DMS79 treated with DMSO at 0.1 percent for 48 hours (cell line): Measurements from ENCODE around the gene MRRF.

Experiments
- DNase-seq: peaks from one replicate; lab custom pipeline; 2025; lab: John Stamatoyannopoulos, UW

MRRF gene, protein sequence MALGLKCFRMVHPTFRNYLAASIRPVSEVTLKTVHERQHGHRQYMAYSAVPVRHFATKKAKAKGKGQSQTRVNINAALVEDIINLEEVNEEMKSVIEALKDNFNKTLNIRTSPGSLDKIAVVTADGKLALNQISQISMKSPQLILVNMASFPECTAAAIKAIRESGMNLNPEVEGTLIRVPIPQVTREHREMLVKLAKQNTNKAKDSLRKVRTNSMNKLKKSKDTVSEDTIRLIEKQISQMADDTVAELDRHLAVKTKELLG

DNA sequence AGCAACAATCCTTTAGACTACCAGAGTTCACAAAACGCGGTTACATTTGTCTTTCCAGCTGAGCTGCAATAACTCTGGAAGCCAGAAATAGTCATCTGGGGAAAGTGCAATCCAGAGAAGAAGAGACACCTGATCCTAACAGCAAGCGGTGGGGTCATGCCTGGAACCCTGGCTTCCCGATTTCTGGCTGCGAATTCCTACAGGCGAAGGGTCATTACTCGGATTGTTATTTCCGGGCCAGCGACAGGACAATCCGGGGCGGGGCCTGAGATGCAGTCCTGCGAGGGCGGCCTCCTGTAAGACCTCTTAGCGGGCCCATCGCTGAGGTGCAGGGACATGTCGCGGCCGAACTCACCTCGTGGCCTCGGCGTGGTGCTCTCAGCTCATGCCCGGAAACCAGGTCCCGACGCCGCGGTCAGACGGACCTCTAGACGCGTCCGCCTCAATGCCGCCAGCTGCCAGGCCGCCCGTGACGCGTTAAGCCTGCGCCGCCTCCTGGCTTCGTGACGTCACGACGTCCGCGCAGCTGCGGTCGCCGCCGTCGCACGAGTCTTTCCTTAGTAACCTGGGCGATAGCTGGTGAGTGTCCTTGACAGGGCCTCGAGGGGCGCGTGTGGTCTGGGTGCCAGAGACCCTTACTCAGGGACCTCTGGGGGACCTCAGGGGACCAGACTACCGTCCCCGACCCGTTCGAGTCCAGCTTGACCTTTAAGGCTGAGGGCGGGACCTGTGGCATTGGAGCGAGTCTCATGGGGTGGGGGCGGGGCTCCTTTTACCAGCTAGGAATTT lies at the start of gene MRRF, which contains the start of gene RBM18:
Gene MRRF, plus strand, starts transcription at position 523 of the 789 bp plus-strand sequence. CDS start 6,010 bp downstream, outside the sequence.
Gene RBM18, minus strand, starts transcription at position 481 of the 789 bp plus-strand sequence. CDS start 3,348 bp downstream, outside the sequence.
- peak; percentile 80 for DNase-seq

DNA sequence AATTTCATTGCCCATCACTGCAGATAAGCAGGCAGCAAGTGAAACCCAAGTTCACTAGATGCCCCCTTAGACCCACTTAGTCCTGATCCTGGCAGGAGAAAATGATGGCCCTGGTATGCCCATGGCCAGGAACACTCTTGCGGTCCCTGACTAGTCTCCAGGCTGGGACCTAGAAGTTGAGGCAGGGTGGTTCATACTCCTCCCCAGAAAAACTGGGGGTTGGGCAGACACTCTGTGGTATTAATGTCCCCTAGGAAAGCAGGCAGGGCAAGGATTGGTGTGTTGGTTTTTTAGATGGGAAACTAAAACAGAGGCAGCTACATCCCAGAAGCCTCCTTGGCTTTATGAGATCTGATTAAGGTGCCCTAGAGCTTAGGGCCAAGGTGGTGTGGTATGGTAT lies 49.0 kb upstream of the MRRF start:
- no peak for DNase-seq

DNA sequence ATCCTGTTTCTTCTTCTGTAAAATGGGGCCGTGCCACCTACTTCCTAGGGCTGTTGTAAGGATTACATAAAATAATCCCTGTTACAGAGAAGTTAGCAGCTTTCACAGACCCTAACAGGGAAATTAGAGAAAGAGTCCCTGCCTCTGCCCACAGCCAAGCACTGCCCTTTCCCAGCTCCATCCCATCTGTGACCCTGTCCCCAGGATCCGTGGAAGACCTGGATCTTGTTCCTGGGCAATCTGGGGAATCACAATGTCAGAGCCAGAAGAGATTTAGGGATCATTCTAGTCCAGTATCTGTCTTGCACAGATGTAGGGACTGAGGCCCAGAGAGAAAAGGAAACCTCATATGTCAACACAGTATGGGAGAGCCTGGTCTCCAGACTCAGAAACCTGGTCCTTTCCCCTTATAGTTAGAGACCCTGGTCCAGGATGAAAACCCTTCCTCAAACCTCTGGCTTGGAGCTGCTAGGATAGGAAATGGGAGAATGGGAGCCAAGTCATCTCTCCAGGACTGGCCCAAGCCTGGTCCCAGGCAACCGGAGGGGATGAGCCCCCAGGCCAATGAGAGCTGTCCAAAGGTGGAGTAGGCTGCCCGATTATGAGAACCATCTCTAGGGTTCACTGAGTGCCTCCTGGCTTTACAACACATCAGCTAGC lies 48.4 kb upstream of the MRRF start:
- no peak for DNase-seq

DNA sequence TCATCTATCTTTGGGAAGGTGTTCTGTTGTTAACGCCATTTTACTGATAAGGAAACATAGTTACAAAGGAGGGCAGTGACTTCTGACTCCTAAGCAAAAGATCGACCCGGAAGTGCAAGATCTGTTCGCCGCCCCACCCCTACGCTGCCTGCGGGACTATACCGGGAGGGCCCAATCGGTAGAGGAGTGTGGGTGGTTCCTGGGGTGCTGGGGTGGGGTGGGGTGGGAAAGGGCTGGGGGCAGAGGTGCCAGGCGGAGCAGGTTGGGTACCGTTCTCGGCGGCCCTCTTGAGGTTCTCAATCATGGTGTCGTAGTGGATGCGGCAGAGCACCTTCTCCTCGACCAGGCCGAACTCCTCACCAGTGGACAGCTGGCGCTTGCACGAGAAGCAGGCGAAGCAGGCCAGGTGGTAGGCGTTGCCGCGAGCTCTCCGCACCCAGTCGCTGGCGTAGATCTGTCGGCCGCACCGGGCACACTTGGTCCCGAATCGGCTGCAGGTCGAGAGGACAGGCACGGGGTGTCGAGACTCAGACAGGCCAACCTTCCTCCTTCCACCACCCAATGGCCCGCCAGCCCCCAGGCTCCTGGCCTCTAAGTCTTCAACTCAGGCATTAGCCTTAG lies 47.8 kb upstream of the MRRF start:
- DNase-seq: no peak

DNA sequence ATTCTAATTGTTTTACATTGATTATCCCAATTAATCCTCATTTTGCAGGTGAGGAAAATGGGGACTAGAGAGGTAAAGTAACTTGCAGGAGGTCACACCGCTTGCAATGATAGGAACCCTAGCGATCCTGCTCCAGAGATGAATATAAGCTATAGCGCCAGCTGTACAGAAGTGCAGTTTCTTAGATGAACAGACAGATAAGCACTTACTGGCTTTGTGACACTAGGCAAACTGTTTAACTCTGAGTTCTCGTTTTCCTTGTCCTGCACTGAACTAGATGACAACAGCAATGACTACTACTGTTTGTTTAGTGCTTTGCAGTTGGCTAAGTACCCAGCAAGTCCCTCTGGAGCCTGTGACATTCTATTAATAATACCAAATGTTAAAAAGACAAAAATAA lies 47.0 kb upstream of the MRRF start:
- no peak for DNase-seq

DNA sequence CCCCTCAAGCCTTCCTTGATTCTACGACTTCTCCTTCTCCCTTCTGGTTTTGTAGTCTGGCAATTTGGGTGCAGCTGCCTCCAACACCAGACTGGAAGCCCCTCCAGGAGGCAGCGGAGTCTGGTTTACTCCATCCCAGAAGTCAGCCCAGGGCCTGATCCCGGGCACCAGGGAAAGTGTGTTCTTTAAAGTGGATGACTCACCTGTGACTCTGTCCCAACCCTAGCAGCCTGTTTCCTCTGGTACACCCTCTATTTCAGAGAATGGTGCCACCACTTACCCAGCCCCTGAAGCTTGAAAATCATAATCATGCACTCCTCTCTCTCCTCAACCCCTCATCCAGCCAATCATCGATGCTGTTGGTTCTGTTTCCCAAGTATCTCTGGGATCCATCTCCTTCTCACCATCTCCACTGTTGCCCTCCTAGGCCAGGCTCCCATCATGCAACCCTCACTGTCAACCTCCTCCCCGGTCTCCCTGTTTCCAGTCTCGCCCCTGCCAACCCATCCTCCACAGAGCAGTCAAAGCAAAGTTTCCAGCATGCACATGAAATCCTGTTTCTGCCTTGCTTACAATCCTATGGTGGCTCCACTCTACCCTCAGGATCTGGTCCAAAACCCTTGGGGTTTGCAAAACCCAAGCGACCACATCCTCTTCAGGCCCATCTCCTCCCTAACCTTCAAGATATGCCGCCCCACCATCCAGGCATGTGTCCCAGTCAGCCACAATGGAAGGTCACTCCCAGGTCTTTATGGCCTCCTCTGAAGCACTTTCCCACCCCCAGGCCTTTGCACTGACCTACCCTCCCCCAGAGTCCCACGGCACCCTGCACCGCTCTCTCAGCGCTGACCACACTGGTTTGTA lies 46.4 kb upstream of the MRRF start:
- DNase-seq: no peak

DNA sequence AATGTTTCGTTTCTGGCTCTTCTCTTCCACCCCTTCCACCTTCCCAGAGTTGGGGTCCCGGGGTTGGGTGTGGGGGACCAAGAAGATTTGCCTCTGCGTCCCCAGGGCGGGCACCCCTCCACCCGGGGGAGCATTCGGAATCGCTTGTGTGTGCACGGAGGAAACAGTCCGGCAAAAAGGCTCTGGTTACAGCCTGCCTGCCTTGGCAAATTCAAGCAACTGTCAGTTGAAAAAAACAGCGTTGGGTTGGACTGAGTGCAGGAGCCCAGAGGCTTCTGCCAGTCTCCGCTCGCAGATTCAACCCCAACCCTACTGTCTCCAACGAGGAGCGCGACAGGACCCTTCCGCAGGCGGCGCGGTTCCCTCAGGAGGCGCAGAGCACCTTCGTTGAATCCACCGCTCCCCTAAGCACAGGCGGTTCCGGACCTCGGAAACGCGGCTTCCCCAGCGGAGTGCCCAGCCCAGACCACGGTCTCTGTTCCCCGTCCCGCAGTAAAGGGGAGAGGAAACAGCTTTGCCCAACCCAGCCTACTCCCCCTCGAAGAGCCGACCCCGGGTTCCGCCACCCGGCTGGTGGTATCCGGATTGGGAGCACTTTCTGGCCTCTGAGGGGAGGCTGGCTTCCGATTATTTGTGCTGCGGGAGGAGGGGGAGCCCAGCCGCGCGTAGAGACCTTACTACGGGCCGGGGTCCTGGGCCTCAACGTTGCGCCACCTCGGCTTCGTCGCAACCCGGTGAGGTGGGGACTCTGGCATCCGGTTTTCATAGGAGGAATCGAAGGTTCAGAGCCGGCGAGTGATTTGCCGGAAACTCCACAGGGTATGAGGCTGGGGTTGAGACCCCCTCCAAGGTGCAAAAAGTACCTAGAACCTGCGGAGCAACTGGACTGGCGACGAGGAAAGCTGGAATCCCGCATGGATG lies 45.5 kb upstream of the MRRF start:
- no peak for DNase-seq

DNA sequence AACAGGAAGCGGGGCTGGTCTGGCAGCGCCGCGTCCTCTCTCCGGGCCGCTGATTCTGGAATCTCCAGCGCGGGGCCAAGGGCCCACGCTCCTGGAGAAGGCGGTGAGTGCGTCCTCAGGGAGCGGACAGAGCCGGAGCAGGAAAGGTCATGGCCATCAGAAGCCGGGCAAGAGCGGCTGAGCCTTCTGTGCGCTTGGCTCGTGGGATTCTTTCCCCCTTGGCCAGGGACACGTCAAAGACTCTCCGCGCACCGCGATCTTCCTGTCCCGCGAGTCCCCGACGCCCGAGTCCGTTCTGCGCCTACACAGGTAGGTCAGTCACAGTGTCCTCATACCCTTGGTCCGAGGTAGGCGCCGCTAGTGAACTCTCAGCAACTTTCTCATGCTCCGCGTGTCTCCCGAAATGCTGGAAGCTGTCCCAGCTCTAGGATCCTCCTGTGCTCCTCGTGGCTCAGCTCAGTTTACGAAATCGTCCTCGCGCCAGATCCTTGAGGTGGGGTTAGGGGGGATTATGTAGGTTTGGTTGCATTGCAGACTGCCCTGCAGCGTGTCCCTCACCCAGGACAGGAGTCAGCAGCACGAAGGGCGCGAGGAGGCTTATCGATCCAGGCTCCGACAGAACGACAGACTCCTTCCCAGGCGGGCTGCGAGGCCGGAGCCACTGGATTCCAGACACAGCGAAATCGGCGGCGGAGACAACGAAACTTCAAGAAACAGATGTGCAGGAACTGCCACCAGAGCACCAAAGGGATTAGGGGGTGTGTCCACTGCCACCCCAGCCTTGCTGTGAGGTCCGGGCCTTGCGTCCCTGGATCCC lies 44.6 kb upstream of the MRRF start:
- no peak for DNase-seq

DNA sequence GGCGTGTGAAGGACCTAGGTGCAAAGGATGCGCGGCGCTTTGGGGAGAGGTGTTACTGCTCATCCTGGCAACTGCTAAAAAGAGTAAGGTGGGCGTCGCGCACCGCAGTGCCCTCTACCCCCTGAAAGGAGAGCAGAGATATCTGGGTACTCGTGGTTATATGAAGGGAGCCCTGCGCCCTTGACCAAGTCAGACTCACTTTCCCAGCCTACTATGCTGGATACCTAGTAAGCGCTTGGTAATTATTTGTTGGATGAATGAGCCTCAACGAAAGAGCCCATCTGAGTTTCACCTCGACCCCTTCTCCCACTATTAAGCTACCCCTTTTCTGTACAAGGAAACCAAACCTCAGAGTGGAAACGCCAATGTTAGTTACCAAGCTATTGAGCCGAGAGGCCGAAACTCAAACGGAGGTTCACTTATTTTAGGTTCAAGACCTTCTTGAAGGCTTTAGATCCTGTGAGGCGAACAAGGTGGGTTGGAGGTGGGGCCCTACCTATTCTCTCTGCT lies 44.0 kb upstream of the MRRF start:
- DNase-seq: no peak

DNA sequence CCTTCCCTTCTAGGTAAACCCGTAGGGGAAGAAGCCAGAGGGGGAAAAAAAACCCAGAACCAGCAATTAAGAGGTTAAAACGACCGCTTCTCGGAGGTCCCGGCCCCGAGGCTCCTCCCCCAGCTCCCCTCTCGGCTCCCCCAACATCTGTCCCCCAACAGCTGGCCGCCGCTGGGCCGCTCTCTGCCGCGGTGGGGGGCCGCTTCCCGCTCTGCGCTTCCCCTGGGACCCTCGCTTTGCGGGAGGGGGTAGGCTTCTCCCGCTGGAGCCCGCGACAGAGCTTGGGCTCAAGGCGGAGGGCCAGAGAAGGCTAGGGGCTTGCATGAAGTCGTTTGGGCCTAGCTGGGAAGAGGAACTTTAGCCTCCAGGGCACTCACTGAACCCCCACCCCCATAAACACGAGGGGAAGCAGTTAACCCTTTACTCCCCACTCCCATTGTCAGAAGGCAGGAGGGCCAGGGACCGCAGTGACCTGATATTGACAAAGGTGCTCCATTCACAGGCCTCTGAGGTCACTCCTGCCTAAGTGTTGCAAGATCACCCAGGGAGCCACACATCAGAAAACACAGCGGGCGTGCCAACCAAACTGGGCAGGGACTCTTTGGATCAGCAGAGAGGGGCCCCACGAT lies 43.4 kb upstream of the MRRF start:
- no peak for DNase-seq

DNA sequence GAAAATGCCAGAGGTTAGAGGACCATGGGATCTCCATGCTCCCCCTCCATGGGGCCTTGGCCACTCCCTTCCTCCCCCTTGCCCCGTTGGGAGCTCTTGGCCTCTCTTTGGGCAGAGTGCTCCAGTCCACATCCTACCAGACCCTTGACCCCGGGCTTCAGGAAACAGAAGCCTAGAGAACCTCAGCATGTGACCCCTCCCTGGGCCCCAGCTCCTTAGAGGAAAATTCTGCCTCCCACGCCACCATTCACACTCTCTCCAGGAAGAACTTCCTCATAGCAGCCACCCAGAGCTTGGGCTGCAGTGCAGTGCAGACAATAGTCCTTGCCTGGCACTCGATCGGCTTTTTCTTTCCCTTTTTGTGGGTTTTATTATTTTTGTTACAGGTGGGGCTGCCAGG lies 41.9 kb upstream of the MRRF start:
- no peak for DNase-seq

DNA sequence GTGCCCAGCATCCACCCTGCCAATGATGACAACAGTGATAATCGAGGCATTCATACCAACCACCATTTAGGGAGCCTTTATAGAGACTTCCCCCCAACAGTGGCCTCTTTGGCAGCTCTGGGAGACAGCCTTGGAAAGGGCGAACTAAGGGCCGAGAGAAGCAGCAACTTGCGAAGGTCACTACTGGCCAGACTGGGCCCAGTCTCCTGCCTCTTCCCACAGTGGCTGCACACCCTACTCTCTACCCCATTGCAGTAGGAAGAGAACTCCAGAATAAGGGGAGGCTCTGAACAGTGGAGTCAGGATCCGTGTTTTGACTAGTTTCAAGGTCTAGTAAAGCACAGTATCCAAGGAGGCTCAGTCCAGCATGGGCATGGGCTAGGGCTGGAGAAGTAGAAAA lies 41.2 kb upstream of the MRRF start:
- DNase-seq: no peak

DNA sequence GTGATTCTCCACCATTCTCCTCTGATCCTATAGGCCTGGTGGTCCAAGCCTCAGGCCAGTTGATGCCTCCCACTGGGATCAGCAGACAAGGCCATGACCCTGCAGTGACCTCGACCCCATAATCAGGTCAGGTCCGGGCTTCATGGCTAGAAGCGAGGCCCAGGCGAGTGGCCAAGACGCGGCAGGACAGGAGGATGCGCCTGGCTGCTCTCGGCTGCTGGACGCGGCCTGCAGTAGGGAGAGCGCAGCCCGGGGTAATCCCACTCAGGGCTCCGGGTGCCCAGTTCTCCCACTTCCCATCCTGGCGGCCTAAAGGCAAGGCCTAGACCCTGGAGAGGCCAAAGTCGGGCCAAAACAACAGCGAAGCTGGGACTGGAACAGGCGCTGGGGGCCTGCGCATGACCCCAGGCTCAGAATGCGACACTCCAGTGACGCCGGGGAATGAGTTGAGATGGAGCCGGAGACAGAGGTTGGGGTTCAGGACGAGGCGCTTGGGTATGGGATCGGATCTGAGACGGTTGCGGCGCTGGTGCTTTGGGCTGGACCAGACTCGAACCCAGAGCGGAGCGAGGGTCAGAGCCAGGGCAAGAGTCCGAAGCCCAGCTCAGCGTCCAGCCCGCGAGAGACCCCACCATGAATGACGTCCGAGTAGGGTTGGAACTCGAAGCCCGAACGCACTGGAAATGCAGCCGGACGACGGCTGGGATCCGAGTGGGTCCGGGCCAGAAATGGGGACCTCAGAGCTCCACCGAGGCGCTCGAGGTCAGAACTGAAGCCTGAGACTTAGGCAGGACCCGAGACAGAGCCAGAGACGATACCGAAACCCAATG lies 39.2 kb upstream of the MRRF start:
- DNase-seq: no peak

DNA sequence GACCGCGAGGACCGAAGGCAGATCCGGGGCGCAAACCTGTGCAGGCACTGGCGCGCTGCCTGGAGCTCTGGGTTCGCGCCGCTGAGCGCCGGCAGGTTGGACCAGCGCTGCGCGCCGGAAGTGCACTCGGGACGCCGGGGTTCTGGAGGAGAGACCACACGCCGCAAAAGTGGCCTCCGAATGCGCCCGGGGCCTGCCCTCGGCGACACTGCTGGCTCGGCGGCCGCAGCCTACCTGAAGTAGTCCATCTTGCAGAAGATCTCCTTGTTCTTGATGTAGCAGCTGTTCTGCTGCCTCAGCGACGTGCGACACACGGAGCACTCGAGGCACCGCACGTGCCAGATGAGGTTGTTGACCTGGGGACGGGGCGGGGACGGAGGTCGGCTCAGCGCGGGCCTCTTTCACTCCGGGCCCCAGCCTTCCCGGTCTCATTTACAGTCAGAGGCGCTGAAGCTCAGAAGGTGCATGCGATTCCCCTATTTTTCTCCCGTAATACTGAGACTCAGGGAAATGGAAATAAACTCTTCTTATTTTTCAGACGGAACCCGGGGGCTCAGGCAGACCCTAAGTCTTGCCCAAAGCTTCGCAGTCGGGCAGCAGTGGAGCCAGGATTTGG lies 38.4 kb upstream of the MRRF start:
- DNase-seq: no peak

DNA sequence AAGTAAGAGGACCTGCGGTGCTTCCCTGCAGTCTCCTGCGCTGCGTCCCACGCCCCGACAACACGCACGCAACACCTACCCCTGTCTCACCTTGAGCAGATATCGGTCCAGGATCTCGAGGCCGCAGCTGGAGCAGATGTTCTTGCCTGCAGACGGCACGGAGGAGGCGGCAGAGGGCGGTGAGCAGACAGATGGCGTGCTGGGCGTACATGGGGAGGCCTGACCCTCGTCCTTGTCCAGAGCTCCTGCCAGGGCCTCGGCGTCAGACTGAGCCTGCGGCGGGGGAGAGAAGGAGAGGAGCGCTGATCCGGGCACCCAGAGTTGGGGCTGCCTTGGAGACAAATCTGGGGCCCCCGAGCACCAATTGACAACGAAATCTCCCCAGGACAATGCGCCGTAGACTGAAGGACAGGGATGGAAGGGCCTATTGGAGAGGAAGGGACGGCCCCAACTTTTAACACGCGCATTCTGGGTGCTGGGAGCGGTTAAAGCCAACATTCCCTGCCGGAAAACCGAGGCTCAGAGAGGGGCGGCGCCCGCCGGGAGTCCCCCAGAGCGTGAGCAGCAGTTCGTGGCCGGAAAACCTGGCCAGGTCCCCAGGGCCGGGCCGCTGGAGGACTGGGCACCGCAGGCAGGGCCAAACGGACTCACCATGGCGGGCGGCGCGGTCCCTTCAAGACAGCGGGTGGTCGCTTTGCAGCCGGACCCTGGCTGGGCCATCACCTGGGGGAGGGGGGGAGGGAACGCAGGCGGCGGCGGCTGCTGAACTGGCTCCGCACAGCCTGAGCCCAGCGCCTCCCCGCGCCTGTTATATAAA lies 37.7 kb upstream of the MRRF start:
- DNase-seq: no peak

DNA sequence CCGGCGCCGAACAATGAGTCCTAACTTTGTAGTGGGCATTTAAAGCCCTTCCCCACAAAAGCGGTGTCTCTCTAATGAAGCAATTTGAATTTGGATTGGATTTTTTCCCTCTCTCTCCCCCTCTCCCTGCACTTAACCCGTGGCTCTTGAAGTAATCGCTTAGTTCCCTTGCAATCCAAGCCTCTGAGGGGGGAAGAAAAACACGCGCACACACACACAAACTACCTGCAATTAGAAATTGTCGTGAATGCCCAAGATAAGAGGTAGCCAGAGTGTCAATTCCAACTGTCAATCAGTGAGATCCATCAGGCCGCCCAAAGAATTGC lies 37.1 kb upstream of the MRRF start:
- peak; percentile 30 for DNase-seq

DNA sequence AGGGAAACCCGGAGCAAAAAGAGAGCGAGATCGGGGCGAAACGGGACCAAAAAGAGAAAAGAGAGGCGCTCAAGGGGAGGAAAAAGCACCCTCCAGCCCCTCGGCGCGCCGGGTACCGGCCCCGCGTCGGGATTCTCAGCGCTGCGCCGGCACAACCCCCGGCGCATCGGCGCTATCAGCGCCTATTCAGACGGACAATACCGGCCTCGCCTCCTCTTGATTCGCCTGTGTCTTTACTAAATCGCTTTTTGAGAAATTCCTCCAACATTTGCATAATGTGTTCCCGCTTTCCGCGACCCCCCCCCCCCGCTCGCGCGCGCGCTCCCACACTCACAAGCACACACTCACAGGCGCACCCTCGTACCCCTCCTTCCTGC lies 36.5 kb upstream of the MRRF start:
- DNase-seq: no peak
